Activated naive CD4-positive, alpha-beta T cell treated with Interleukin-2 at 50 U/mL for 16 hours (primary cell): ENCODE measurements around the gene RMND5B.
A peak's percentile ranks its signal among the peaks of the same experiment; 100 is the strongest.
"Not testable (repeated sequence)": the region's sequence is repeated elsewhere in the genome, so short reads cannot be mapped to it uniquely, and the experiment has no call there.

Source experiments
- DNase-seq: peaks from one replicate; pipeline ENCODE4 v3.0.0-alpha.2; 2020

The RMND5B gene

GRCh38 chr5:178114325-178115135 lies 16.3 kb upstream of the RMND5B start:
- peak; percentile 50 for DNase-seq

DNA sequence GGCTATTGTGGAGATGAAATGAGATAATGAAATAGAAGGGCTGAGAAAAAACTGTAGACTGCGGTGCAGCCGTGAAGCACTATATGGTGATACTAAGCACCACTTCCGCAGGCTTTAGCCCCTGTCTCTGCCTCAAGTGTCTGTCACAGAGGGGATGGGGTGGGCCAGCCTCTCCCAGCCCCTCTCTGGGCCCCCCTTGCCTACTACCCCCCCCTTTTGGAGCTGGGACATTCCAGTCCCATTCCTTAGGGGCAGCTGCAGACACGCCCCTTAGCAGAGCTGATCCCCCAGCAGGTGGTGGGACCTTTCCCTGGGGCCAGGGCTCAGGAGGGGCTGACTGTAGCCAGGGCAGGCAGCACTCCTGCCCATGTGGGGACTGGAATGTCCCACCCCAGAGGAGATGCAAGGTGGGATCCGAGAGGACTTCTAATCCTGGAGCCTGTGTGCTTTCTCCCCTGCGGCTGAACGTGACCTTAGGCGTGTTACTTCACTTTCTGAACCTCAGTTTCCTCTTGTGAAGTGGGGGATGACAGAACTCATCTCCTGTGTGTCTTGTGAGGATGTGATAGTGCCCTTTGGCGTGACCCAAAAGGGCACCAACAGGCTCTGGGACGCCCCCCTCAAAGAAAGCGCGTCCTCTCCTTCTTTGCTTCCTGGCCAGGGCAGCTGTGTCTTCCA lies 15.5 kb upstream of the RMND5B start:
- DNase-seq, result no peak

- DNase-seq, result no peak
Measured at GRCh38 chr5:178115814-178116142, 15.0 kb upstream of the RMND5B start.

DNA sequence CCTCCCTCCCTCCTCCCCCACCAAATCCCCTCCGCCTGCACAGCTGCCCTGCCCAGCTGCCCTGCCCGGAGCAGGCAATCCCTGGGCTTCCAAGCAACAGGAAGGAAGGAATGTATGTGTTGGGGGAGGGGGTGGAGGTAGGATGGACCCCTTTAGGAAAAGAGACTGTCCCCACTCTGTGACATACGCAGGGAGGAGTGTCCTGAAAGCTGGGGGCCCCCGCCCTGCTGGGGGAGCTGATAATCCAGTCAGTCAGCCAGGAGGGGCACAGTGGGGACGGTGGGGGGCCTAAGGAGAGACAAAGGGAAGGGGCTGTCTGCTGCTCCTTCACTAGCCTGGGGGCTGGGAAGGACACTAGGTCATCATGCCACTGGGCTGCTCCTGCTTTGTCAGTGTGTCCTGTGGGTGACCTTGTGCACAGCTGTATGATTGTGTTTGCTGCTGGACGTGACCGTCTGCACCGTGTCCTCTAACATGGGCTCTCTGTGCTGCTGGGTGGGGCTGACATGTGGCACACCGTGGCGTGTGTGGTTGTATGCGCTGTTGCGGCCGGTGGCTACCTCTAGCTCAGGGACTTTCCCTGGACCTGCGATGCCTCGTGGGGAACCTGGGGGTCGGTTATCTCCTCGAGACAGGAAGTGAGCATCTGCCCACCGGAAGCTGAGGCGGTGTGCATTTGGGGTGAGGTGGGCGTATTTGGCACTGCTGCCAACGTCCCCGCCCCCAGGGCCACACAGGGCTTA lies 14.5 kb upstream of the RMND5B start:
- DNase-seq, result peak; percentile 72

DNA sequence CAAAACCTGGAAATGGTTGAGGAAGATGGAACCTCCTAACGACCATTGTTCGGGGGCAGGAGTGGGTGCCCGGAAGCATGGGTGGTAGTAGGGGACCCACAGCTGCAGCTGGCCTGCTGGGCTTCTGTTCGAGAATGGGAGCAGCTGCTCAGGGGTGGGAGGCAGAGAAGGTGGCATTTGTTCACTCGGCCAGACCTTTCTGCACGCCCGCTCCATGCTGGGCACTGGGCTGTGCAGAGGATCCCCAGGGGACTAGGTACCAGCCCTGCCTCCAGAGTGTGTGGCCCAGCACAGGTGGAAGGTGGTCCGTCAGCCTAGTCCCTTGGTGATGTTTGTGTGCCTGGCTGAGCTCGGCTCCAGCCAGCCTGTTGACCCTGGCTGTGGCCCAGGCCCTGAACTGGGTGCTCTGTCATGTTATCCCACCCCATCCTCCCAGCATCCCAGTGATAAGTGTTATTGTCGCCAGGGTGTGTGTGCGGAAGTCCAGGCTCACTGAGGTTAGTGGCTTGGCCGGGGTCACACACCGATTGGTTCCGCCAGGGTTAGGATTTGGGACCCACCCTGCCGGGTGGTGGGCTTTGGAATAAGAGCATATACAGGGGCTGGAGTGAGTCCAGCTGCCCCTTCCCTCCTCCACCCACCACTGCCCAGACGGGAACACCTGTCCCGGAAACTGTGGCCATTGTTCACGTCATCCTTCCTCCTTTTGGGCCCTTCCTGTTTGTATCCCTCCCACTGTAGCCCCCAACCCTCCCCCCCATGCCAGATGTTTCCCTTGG lies 12.7 kb upstream of the RMND5B start:
- no peak for DNase-seq

GRCh38 chr5:178119915-178120606 lies 10.8 kb upstream of the RMND5B start:
- DNase-seq, result no peak

DNA sequence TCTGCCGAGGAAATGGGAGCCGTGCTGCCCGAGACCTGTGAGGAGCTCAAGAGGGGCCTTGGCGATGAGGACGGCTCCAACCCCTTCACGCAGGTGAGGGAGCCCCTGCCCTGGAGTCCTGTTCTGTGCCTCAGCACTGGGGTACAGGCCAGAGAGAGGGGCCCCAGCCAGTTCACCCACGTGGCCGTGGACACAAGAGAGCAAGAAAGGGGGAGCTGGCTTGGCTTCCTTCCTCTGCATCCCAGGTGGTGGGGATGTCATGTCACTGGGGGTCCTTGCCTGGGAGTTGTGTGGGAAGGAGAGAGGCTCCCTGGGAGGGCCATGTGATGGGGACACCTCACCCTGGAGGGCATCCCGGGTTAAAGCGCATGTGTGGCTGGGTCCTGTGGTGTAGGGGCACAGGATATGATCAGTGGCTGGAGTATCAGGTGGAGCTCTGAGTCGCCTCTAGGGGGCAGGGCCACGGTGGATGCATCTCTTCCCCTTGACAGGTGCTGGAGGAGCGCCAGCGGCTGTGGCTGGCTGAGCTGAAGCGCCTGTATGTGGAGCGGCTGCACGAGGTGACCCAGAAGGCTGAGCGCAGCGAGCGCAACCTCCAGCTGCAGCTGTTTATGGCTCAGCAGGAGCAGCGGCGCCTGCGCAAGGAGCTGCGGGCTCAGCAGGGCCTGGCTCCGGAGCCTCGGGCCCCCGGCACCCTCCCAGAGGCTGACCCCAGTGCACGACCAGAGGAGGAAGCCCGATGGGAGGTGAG lies 10.0 kb upstream of the RMND5B start:
- peak; percentile 78 for DNase-seq

DNA sequence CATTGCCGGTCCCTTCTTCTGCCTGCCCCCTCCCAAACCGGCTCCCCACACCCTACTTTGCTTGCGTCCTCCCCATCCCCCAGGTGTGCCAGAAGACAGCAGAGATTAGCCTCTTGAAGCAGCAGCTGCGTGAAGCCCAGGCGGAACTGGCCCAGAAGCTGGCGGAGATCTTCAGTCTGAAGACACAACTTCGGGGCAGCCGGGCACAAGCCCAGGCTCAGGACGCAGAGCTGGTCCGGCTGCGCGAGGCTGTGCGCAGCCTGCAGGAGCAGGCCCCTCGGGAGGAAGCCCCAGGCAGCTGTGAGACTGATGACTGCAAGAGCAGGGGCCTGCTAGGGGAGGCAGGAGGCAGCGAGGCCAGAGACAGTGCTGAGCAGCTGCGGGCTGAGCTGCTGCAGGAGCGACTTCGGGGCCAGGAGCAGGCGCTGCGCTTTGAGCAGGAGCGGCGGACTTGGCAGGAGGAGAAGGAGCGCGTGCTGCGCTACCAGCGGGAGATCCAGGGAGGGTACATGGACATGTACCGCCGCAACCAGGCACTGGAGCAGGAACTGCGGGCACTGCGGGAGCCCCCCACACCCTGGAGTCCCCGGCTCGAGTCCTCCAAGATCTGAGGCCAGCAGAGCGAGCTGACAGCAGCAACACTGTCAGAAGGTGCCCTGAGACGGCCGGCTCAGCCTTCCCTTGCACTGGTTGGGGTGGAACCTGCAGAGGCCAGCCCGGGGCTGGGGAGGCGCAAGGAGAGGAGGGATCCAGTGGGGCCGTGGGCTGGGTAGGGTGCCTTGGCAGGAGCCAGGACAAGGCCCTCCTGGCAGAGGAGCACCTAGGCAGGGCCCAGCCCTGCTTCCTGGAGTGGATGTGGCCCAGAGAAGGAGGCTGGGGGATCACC lies 9.2 kb upstream of the RMND5B start:
- DNase-seq, result no peak

DNA sequence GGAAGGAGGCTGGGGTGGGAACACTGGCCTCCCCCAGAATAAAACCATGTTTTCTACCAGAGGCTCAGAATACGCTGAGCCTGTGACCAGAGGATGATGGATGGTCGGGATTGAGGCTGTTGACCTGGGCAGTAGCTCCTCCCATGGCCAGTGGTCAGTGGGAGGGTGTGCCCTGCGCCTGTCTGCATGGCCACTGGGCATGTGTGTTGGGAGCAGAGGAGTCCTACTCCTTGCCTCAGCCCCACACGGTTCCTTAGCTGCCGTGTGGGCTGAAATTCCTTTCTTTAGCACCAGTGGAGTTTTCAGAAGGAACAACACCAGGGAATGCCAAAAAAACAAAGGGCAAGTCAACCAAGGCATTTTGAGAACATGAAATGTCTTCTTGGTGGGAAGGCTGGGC lies 8.5 kb upstream of the RMND5B start:
- DNase-seq, result no peak

GRCh38 chr5:178123094-178123965 lies 7.5 kb upstream of the RMND5B start:
- DNase-seq, result no peak

DNA sequence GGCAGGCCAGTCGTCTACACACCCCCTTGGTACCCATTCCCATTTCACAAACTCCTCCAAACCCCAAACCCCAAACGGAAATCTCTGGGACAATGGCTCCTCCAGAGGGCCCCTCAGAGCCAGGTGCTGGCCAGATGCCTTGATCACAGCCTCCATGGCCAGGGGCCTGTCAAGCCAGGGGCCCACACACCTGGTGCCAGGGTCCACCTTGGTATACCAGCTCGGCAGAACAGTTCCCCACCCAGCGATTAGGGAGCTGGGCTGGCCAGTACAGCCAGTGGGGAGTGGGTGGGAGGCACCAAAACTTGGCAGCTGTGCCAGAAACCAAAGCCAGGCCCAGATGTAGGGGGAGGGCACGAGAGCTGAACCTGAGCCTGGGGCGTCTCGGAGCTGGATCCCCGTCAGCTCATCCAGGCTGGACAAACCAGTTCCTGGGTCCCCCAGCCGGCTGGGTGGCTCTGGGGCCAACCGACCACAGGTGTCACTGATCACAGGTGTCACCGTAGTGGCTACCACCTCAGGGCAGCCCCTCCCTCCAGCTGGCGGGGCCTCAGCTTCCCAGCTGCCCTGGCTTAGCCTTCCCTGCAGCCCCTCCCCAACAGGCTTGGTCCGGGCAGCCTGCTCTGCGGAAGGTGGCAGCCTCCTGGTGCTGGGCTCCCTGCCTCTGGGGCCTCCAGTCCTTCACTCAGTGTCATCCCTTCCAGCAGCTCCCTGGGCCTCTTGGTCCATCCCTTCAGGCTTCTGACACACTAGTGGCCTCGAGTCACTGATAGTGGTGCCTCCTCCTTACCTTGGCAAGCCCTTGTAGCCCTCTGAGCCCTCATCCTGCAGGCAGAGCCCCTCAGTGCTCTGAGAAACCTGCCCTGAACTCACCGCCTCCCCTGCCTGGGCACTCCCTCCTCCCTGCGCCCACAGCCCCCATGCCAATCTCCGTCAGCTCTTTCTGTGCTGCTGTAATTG lies 6.6 kb upstream of the RMND5B start:
- DNase-seq, result no peak

- no peak for DNase-seq
Measured at GRCh38 chr5:178125253-178125906, 5.4 kb upstream of the RMND5B start.

GRCh38 chr5:178126556-178126955 lies 4.3 kb upstream of the RMND5B start:
- no peak for DNase-seq

- DNase-seq, result not testable (repeated sequence)
Measured at GRCh38 chr5:178127300-178128009, 3.4 kb upstream of the RMND5B start.

DNA sequence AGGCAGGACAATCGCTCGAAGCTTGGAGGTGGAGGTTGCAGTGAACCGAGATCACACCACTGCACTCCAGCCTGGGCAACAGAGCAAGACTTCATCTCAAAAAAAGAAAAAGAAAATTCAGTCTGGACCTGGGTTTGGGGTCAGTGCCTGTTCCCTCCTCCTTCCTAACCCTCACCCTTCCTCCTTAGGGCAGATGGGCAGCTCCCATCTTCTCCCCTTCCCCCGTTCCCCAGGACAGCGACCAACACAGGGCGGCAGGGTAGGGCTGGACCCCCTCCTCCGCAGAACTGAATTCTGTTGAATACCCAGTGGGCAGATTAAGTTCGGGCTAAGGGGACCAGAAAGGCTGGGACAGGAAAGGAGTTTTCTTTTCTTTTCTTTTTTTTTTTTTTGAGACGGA lies 1.5 kb upstream of the RMND5B start:
- no peak for DNase-seq

DNA sequence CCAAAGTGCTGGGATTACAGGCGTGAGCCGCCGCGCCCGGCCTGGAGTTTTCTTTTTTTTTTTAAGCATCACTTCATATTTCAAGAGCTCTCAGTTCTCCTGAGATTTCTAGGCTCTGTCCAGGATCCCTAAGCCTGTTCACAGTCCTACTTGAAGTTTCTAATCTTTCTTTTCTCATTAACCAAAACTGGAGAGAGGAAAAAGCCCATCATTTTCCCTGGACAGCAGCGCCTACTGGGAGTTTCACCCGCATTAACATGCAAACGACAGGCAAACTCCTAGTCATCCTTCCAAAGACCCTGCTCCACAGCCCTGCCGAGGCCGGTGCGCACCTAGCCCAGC lies 609 bp upstream of the RMND5B start:
- DNase-seq, result not testable (repeated sequence)

- DNase-seq, result no peak
Measured at GRCh38 chr5:178131446-178131996, 707 bp downstream of the RMND5B start.
